Liver (tissue), 3 donors: Measurements from ENCODE around the gene UMODL1.

Experiments used
- CTCF ChIP-seq: fragments of 150-350 bp; IDR thresholded peaks from 2 replicates; pipeline ENCODE4 v1.5.1; 2017; ENCODE audit warnings: improper control_type of control experiment, low read depth, low read length; ENCODE audit not compliant: missing input control
- EGR1 ChIP-seq, 2 donors: IDR thresholded peaks; 2 replicates each; pipeline ENCODE4 v1.6.1; 2016 to 2018; ENCODE audit warnings: antibody characterized with exemption in 2 of 2, low read depth in 2 of 2
- FOXA1 ChIP-seq: IDR thresholded peaks from 2 replicates; pipeline ENCODE4 v1.6.1; 2016; ENCODE audit warnings: antibody characterized with exemption
- GABPA ChIP-seq, 2 donors: IDR thresholded peaks in 1 of 2; conservative IDR thresholded peaks in 1 of 2; 2 replicates each; pipeline ENCODE4 v1.6.1; 2016; ENCODE audit warnings: antibody characterized with exemption in 2 of 2, mild to moderate bottlenecking in 1 of 2, moderate library complexity in 1 of 2
- JUND ChIP-seq, 2 donors: IDR thresholded peaks; 2 replicates each; pipeline ENCODE4 v1.6.1; 2016; ENCODE audit warnings: antibody characterized with exemption in 2 of 2
- MAX ChIP-seq: IDR thresholded peaks from 2 replicates; pipeline ENCODE4 v1.6.1; 2016; ENCODE audit warnings: antibody characterized with exemption
- RAD21 ChIP-seq, 2 donors: IDR thresholded peaks; 2 replicates each; pipeline ENCODE4 v1.6.1; 2016; ENCODE audit warnings: antibody characterized with exemption in 2 of 2, mild to moderate bottlenecking in 2 of 2
- REST ChIP-seq: IDR thresholded peaks from 2 replicates; pipeline ENCODE4 v1.6.1; 2016; ENCODE audit warnings: antibody characterized with exemption, mild to moderate bottlenecking
- TAF1 ChIP-seq: conservative IDR thresholded peaks from 2 replicates; pipeline ENCODE4 v1.6.1; 2016; ENCODE audit warnings: antibody characterized with exemption, mild to moderate bottlenecking
- YY1 ChIP-seq: IDR thresholded peaks from 2 replicates; pipeline ENCODE4 v1.6.1; 2016; ENCODE audit warnings: antibody characterized with exemption, mild to moderate bottlenecking
- TF ChIP-seq, protein P1 (sequence below): IDR thresholded peaks from 2 replicates; pipeline ENCODE4 v1.6.1; 2016; ENCODE audit warnings: antibody characterized with exemption
- donor health status: healthy.
- donor health status: healthy.

GRCh38 chr21:42032968-42033367 lies 38.1 kb upstream of the UMODL1 start:
- TF ChIP-seq EGR1 (IDR thresholded peaks at IDR 0.05; ENCODE audit: low read depth in 2 of 2) (no peak), YY1 (no peak), CTCF (no peak), MAX (no peak), REST (no peak), GABPA (IDR thresholded peaks at IDR 0.05 in 1 of 2, conservative IDR thresholded peaks at IDR 0.05 in 1 of 2) (no peak), TAF1 (no peak), FOXA1 (no peak), JUND (IDR thresholded peaks at IDR 0.05) (no peak), RAD21 (IDR thresholded peaks at IDR 0.05) (no peak)
- TF ChIP-seq, protein P1, sequence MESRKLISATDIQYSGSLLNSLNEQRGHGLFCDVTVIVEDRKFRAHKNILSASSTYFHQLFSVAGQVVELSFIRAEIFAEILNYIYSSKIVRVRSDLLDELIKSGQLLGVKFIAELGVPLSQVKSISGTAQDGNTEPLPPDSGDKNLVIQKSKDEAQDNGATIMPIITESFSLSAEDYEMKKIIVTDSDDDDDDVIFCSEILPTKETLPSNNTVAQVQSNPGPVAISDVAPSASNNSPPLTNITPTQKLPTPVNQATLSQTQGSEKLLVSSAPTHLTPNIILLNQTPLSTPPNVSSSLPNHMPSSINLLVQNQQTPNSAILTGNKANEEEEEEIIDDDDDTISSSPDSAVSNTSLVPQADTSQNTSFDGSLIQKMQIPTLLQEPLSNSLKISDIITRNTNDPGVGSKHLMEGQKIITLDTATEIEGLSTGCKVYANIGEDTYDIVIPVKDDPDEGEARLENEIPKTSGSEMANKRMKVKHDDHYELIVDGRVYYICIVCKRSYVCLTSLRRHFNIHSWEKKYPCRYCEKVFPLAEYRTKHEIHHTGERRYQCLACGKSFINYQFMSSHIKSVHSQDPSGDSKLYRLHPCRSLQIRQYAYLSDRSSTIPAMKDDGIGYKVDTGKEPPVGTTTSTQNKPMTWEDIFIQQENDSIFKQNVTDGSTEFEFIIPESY, result no peak
